ENCODE data around the gene FGD6.

The FGD6 gene

DNA sequence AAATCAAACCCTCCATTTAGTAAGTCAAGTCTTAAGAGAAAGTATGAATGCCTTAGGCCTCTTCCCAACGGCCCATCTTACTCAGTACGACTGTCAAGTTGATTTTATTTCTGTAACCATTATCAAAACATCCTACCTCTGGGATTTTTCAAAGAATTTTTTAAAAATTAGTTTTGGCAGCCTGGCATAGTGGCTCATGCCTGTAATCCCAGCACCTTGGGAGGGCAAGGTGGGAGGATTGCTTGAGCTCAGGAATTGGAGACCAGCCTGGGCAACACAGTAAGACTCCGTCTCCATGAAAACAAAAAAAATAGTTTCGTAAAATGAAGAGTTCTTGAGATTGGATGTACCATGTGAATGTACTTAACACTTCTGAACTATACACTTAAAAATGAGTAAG lies 4.1 kb downstream of the FGD6 start:
- no peaks in the 10 kb centered on the region for H3K27me3 ChIP-seq (ENCODE audit: insufficient read depth, insufficient read length)
- no peaks in the 10 kb centered on the region for H3K4me1 ChIP-seq (ENCODE audit: insufficient read depth, insufficient read length)
- TF ChIP-seq YY1 (IDR thresholded peaks at IDR 0.05; ENCODE audit: insufficient read depth, insufficient read length) (no peak), ZNF274 (IDR thresholded peaks at IDR 0.05; ENCODE audit: low read depth, low read length) (no peak), SUZ12 (IDR thresholded peaks at IDR 0.05; ENCODE audit: extremely low read depth, insufficient read depth, insufficient read length) (no peak)
- no peak overlapping the region for H3K9ac ChIP-seq (ENCODE audit: insufficient read length, low read depth)
- no peaks in the 10 kb centered on the region for H3K9me3 ChIP-seq (ENCODE audit: insufficient read depth, low read length)
- H3K4me3 ChIP-seq (ENCODE audit: insufficient read length, low read depth) = no peak overlapping the region
- peaks cover 11% of the 10 kb centered on the region for H3K36me3 ChIP-seq (ENCODE audit: insufficient read depth, insufficient read length, low read length)
- no peak for DNase-seq (ENCODE audit: low read depth, low spot score)

DNA sequence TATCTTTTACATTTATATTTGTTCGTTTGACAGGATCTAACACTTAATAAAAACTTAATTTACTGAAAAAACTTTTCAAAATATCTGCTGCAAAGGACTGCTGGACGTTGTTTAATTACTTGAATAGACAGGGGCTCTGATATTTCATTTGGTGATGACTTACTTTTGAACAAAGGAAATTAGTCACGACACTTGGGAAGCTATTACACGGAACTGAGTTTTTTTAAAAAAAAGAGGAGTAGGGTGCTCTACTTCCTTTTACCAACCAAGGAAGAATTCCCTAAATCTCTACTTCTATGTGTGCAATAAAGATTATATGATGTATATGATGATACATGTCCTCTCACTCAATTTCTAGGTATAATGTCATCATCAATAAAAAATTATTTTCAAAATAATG lies 4.7 kb downstream of the FGD6 start:
- H3K27me3 ChIP-seq (ENCODE audit: insufficient read depth, insufficient read length) = no peaks in the 10 kb centered on the region
- TF ChIP-seq ZNF274 (IDR thresholded peaks at IDR 0.05; ENCODE audit: low read depth, low read length) (no peak), SUZ12 (IDR thresholded peaks at IDR 0.05; ENCODE audit: extremely low read depth, insufficient read depth, insufficient read length) (no peak), YY1 (IDR thresholded peaks at IDR 0.05; ENCODE audit: insufficient read depth, insufficient read length) (no peak)
- H3K4me3 ChIP-seq (ENCODE audit: insufficient read length, low read depth) = no peak overlapping the region
- H3K9ac ChIP-seq (ENCODE audit: insufficient read length, low read depth) = no peak overlapping the region
- H3K4me1 ChIP-seq (ENCODE audit: insufficient read depth, insufficient read length) = no peaks in the 10 kb centered on the region
- H3K9me3 ChIP-seq (ENCODE audit: insufficient read depth, low read length) = no peaks in the 10 kb centered on the region
- H3K36me3 ChIP-seq (ENCODE audit: insufficient read depth, insufficient read length, low read length) = peaks cover 11% of the 10 kb centered on the region
- no peak for DNase-seq (ENCODE audit: low read depth, low spot score)

DNA sequence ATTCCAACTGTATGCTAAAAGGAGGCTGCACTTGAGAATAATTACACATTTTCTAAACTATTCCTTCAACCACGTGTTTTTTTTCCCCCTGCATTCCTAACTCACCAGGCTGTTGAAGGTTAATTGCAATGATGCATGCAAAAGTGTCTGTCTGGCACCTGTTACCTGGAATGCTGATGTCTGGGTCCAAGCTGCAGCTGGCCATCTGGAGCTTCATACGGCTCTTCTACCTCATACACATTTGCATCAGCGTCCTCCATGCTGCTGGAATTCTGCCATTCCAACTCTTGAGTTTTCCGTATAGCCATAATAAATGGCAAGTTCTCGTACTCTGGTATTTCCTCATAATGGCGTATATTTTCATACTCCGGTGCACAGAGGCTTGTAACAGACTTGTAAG lies 8.6 kb downstream of the FGD6 start:
- Histone ChIP-seq H3K9me3 (ENCODE audit: insufficient read depth, low read length) (no peaks in the 10 kb centered on the region), H3K27me3 (ENCODE audit: insufficient read depth, insufficient read length) (no peaks in the 10 kb centered on the region), H3K9ac (ENCODE audit: insufficient read length, low read depth) (no peak overlapping the region), H3K4me3 (ENCODE audit: insufficient read length, low read depth) (no peak overlapping the region), H3K4me1 (ENCODE audit: insufficient read depth, insufficient read length) (peaks cover 3% of the 10 kb centered on the region), H3K36me3 (ENCODE audit: insufficient read depth, insufficient read length, low read length) (peaks cover 11% of the 10 kb centered on the region)
- no peak for DNase-seq (ENCODE audit: low read depth, low spot score)
- no peak for TF ChIP-seq ZNF274 (IDR thresholded peaks at IDR 0.05; ENCODE audit: low read depth, low read length)
- no peak for TF ChIP-seq SUZ12 (IDR thresholded peaks at IDR 0.05; ENCODE audit: extremely low read depth, insufficient read depth, insufficient read length)
- TF ChIP-seq YY1 (IDR thresholded peaks at IDR 0.05; ENCODE audit: insufficient read depth, insufficient read length) = no peak

DNA sequence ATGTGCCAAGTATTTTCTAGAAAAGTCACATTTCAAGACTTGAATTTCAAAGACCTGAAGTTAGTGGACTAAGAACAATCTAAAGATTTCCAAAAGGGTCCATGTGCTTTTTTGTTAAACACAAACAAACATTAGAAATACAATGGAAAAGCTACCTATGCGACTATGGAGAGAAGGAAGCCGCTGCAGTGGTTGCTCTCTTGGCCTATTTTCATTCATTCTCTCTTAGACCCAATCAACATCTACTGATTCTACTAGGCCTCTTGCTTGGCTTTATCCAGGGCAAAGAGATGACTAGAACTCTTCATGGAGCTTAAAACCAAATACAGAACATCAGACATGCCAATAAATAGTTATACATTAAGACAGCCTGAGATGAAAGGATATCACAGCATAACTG lies 9.9 kb downstream of the FGD6 start:
- no peaks in the 10 kb centered on the region for H3K27me3 ChIP-seq (ENCODE audit: insufficient read depth, insufficient read length)
- H3K4me3 ChIP-seq (ENCODE audit: insufficient read length, low read depth) = no peak overlapping the region
- no peak for TF ChIP-seq YY1 (IDR thresholded peaks at IDR 0.05; ENCODE audit: insufficient read depth, insufficient read length)
- TF ChIP-seq ZNF274 (IDR thresholded peaks at IDR 0.05; ENCODE audit: low read depth, low read length) = no peak
- no peak for TF ChIP-seq SUZ12 (IDR thresholded peaks at IDR 0.05; ENCODE audit: extremely low read depth, insufficient read depth, insufficient read length)
- H3K9me3 ChIP-seq (ENCODE audit: insufficient read depth, low read length) = no peaks in the 10 kb centered on the region
- H3K4me1 ChIP-seq (ENCODE audit: insufficient read depth, insufficient read length) = peaks cover 3% of the 10 kb centered on the region
- no peak overlapping the region for H3K9ac ChIP-seq (ENCODE audit: insufficient read length, low read depth)
- DNase-seq (ENCODE audit: low read depth, low spot score) = no peak
- peaks cover 11% of the 10 kb centered on the region for H3K36me3 ChIP-seq (ENCODE audit: insufficient read depth, insufficient read length, low read length)

DNA sequence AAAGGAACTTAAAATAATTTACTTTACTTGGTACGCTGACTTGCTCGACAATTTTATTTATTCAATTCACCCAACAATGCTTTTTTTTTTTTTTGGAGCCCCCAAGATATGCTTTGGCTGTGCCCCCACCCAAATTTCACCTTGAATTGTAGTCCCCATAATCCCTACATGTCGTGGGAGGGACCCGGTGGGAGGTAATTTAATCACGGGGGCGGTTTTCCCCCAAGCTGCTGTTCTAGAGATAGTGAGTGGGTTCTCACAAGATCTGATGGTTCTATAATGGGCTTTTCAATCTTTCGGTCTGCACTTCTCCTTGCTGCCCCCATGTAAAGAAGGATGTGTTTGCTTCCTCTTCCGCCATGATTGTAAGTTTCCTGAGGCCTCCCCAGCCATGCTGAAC lies 10.4 kb downstream of the FGD6 start:
- no peak for DNase-seq (ENCODE audit: low read depth, low spot score)
- TF ChIP-seq YY1 (IDR thresholded peaks at IDR 0.05; ENCODE audit: insufficient read depth, insufficient read length) (no peak), SUZ12 (IDR thresholded peaks at IDR 0.05; ENCODE audit: extremely low read depth, insufficient read depth, insufficient read length) (no peak), ZNF274 (IDR thresholded peaks at IDR 0.05; ENCODE audit: low read depth, low read length) (no peak)
- Histone ChIP-seq H3K4me3 (ENCODE audit: insufficient read length, low read depth) (no peak overlapping the region), H3K9me3 (ENCODE audit: insufficient read depth, low read length) (no peaks in the 10 kb centered on the region), H3K9ac (ENCODE audit: insufficient read length, low read depth) (no peak overlapping the region), H3K36me3 (ENCODE audit: insufficient read depth, insufficient read length, low read length) (peaks cover 11% of the 10 kb centered on the region), H3K4me1 (ENCODE audit: insufficient read depth, insufficient read length) (peaks cover 3% of the 10 kb centered on the region), H3K27me3 (ENCODE audit: insufficient read depth, insufficient read length) (no peaks in the 10 kb centered on the region)

DNA sequence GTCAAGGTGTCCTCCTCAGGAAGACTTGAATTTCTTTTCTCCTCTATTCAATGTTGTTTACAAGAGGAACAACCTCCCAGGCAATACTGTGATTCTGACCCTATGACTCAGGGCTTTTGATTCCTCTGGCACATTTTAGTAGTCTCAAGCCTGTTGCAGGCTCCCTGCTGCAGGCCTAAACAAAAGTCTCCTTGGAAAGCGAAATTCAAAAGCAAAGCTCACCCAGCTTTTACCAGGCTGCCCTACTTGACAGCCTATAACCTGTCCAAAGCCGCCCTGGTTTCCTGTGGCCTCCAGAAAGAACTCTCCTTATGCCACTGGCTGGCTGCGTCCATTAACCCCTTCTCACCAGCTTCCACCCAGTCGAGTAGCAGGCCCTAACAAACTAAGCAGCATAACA lies 11.6 kb downstream of the FGD6 start:
- no peak overlapping the region for H3K4me3 ChIP-seq (ENCODE audit: insufficient read length, low read depth)
- no peak for TF ChIP-seq YY1 (IDR thresholded peaks at IDR 0.05; ENCODE audit: insufficient read depth, insufficient read length)
- TF ChIP-seq SUZ12 (IDR thresholded peaks at IDR 0.05; ENCODE audit: extremely low read depth, insufficient read depth, insufficient read length) = no peak
- no peak for TF ChIP-seq ZNF274 (IDR thresholded peaks at IDR 0.05; ENCODE audit: low read depth, low read length)
- peaks cover 3% of the 10 kb centered on the region for H3K4me1 ChIP-seq (ENCODE audit: insufficient read depth, insufficient read length)
- H3K9me3 ChIP-seq (ENCODE audit: insufficient read depth, low read length) = no peaks in the 10 kb centered on the region
- peaks cover 11% of the 10 kb centered on the region for H3K36me3 ChIP-seq (ENCODE audit: insufficient read depth, insufficient read length, low read length)
- no peak for DNase-seq (ENCODE audit: low read depth, low spot score)
- no peaks in the 10 kb centered on the region for H3K27me3 ChIP-seq (ENCODE audit: insufficient read depth, insufficient read length)
- H3K9ac ChIP-seq (ENCODE audit: insufficient read length, low read depth) = peak overlapping the region; percentile 12

DNA sequence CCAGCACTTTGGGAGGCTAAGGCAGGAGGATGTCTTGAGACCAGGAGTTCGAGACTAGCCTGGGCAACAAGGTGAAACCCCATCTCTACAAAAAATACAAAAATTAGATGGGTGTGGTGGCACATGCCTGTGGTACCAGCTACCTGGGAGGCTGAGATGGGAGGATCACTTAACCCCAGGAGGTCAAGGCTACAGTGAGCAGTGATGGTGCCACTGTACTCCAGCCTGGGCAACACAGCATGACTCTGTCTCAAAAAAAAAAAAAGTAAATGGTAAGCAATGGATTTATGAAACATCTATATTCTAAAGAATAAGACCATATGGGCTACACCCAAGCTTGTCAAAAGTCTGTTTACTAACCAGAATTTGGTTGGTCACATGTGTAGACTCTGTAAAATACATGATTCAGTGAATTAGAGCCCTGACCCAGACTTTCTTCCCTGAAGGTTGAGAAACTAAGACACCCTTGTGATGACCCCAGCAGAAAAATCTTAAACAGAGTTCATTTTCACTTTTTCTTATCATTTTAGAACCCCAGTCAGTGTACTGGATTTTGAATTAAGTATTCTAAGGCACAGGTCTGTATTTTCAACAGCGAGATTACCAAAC lies 12.1 kb downstream of the FGD6 start:
- peaks cover 3% of the 10 kb centered on the region for H3K4me1 ChIP-seq (ENCODE audit: insufficient read depth, insufficient read length)
- no peaks in the 10 kb centered on the region for H3K27me3 ChIP-seq (ENCODE audit: insufficient read depth, insufficient read length)

More for the DNA sequence above, 12.1 kb downstream of the FGD6 start:
- Histone ChIP-seq H3K36me3 (ENCODE audit: insufficient read depth, insufficient read length, low read length) (peaks cover 11% of the 10 kb centered on the region), H3K4me3 (ENCODE audit: insufficient read length, low read depth) (no peak overlapping the region), H3K9me3 (ENCODE audit: insufficient read depth, low read length) (no peaks in the 10 kb centered on the region), H3K9ac (ENCODE audit: insufficient read length, low read depth) (no peak overlapping the region)
- no peak for TF ChIP-seq YY1 (IDR thresholded peaks at IDR 0.05; ENCODE audit: insufficient read depth, insufficient read length)
- no peak for TF ChIP-seq SUZ12 (IDR thresholded peaks at IDR 0.05; ENCODE audit: extremely low read depth, insufficient read depth, insufficient read length)
- no peak for TF ChIP-seq ZNF274 (IDR thresholded peaks at IDR 0.05; ENCODE audit: low read depth, low read length)
- no peak for DNase-seq (ENCODE audit: low read depth, low spot score)

All from NT2/D1 (cell line).